Left ventricle myocardium inferior (tissue), 1 donor: ENCODE measurements around the gene ACSF3. TPM values are rescaled to one million over a fixed set of nuclear protein-coding genes. Genes with fewer than 3 reads are reported as not detected.

Source experiments
- DNase-seq: peaks from one replicate; pipeline ENCODE4 v3.0.0-alpha.2; 2020
- H3K27ac ChIP-seq: fragments of 200-600 bp; replicated peaks from 2 replicates; pipeline ENCODE4 v1.8.0; 2021
- H3K27me3 ChIP-seq: fragments of 200-600 bp; 2 replicates; pipeline ENCODE4 v1.8.0; 2021; ENCODE audit warnings: low read depth
- H3K36me3 ChIP-seq: fragments of 200-600 bp; 2 replicates; pipeline ENCODE4 v1.8.0; 2021
- H3K4me1 ChIP-seq: fragments of 200-600 bp; 2 replicates; pipeline ENCODE4 v1.8.0; 2021
- H3K4me3 ChIP-seq: fragments of 200-600 bp; 2 replicates; pipeline ENCODE4 v1.8.0; 2021; ENCODE audit warnings: mild to moderate bottlenecking, moderate library complexity
- H3K9me3 ChIP-seq: fragments of 200-600 bp; replicated peaks from 2 replicates; pipeline ENCODE4 v1.8.0; 2021
- CTCF ChIP-seq: fragments of 200-600 bp; IDR thresholded peaks from 2 replicates; pipeline ENCODE4 v1.8.0; 2021; ENCODE audit warnings: antibody characterized with exemption, mild to moderate bottlenecking, borderline replicate concordance
- intact Hi-C: fragments of 100-400 bp; cut with micrococcal nuclease; formaldehyde crosslinking; loops from one replicate; pipeline ENCODE4 v1.11.0; 2022
- total RNA-seq: library from RNA; stranded (reverse); fragmentation: NEBNext Ultra II Directional; extraction: Animal tissue kit (Norgen Biotek cat#: 25700); gene quantifications from one replicate; pipeline ENCODE4 v1.2.1, GENCODE V29; 2021
- donor health status: DM: no; HTN: yes; CAD: no; lungs with severe emphysema.

ACSF3 gene
- total RNA-seq, 1 donor from 2014 or later = 16.7 TPM

- DNase-seq = no peak
- Histone ChIP-seq H3K4me1 (no peaks in the 10 kb centered on the region), H3K36me3 (peaks cover 69% of the 10 kb centered on the region), H3K27me3 (no peaks in the 10 kb centered on the region), H3K9me3 (peaks cover 9% of the 10 kb centered on the region), H3K4me3 (no peak overlapping the region), H3K27ac (no peak overlapping the region)
- intact Hi-C loops = no loop called here
- TF ChIP-seq CTCF = no peak
These were observed 50.4 kb downstream of the ACSF3 start for GRCh38 chr16:89143911-89144675.

- Histone ChIP-seq H3K36me3 (peaks cover 75% of the 10 kb centered on the region), H3K27me3 (no peaks in the 10 kb centered on the region), H3K9me3 (peaks cover 15% of the 10 kb centered on the region), H3K4me1 (no peaks in the 10 kb centered on the region), H3K27ac (no peak overlapping the region), H3K4me3 (no peak overlapping the region)
- no peak for TF ChIP-seq CTCF
- DNase-seq = no peak
- intact Hi-C loops = no loop called here
These were observed 51.0 kb downstream of the ACSF3 start for GRCh38 chr16:89144681-89145080.

- no peak for DNase-seq
- Histone ChIP-seq H3K9me3 (peaks cover 19% of the 10 kb centered on the region), H3K4me1 (no peaks in the 10 kb centered on the region), H3K36me3 (peaks cover 75% of the 10 kb centered on the region), H3K4me3 (no peak overlapping the region), H3K27me3 (no peaks in the 10 kb centered on the region), H3K27ac (no peak overlapping the region)
- no peak for TF ChIP-seq CTCF
- intact Hi-C loops = no loop called here
These were observed 51.9 kb downstream of the ACSF3 start for GRCh38 chr16:89145406-89146161.

GRCh38 chr16:89146211-89147005 lies 52.8 kb downstream of the ACSF3 start:
- Histone ChIP-seq H3K9me3 (peaks cover 19% of the 10 kb centered on the region), H3K4me3 (no peak overlapping the region), H3K4me1 (no peaks in the 10 kb centered on the region), H3K36me3 (peaks cover 75% of the 10 kb centered on the region), H3K27ac (no peak overlapping the region), H3K27me3 (no peaks in the 10 kb centered on the region)
- TF ChIP-seq CTCF = no peak
- intact Hi-C loops = no loop called here
- no peak for DNase-seq

GRCh38 chr16:89147085-89147817 lies 53.6 kb downstream of the ACSF3 start:
- Histone ChIP-seq H3K27ac (no peak overlapping the region), H3K36me3 (peaks cover 75% of the 10 kb centered on the region), H3K4me1 (no peaks in the 10 kb centered on the region), H3K4me3 (no peak overlapping the region), H3K27me3 (no peaks in the 10 kb centered on the region), H3K9me3 (peaks cover 19% of the 10 kb centered on the region)
- DNase-seq = no peak
- intact Hi-C loops = no loop called here
- TF ChIP-seq CTCF = no peak
